Liver (tissue), 9 donors: ENCODE results near the gene AK3. TPM values are rescaled to one million over a fixed set of nuclear protein-coding genes. Genes with fewer than 3 reads are reported as not detected.

ENCODE experiments used
- DNase-seq: peaks from one replicate; pipeline ENCODE4 v3.0.0-alpha.2; 2017; ENCODE audit warnings: low spot score
- H3K27ac ChIP-seq, 2 donors: one replicate each; pipeline ENCODE4 v1.7.0; 2013; ENCODE audit warnings: inconsistent platforms in 2 of 2, low read length in 2 of 2, control low read depth in 1 of 2, low read depth in 1 of 2, mild to moderate bottlenecking in 1 of 2
- H3K27me3 ChIP-seq, 4 donors: one replicate each; pipeline versions ENCODE4 v1.6.1 to v1.7.0; 2013; ENCODE audit warnings: low read length in 3 of 4, inconsistent platforms in 1 of 4, mild to moderate bottlenecking in 1 of 4, moderate library complexity in 1 of 4; ENCODE audit not compliant: control insufficient read depth in 4 of 4, insufficient read depth in 4 of 4
- H3K36me3 ChIP-seq, 4 donors: one replicate each; pipeline versions ENCODE4 v1.6.1 to v1.7.0; 2013; ENCODE audit warnings: low read length in 3 of 4, mild to moderate bottlenecking in 3 of 4, low read depth in 1 of 4, moderate library complexity in 1 of 4; ENCODE audit not compliant: control insufficient read depth in 4 of 4, insufficient read depth in 3 of 4
- H3K4me1 ChIP-seq, 4 donors: one replicate each; pipeline versions ENCODE4 v1.6.1 to v1.7.0; 2013; ENCODE audit warnings: low read length in 3 of 4, mild to moderate bottlenecking in 3 of 4, moderate library complexity in 1 of 4; ENCODE audit not compliant: control insufficient read depth in 4 of 4, insufficient read depth in 4 of 4
- H3K4me3 ChIP-seq, 3 donors: one replicate each; pipeline versions ENCODE4 v1.6.1 to v1.7.0; 2013; ENCODE audit warnings: low read length in 3 of 3, control low read depth in 1 of 3, low read depth in 1 of 3, mild to moderate bottlenecking in 1 of 3
- H3K9ac ChIP-seq, 2 donors: one replicate each; pipeline ENCODE4 v1.7.0; 2013; ENCODE audit warnings: low read length in 2 of 2, mild to moderate bottlenecking in 2 of 2, moderate library complexity in 2 of 2, control low read depth in 1 of 2, low read depth in 1 of 2
- H3K9me3 ChIP-seq, 4 donors: one replicate each; pipeline versions ENCODE4 v1.6.1 to v1.7.0; 2013; ENCODE audit warnings: low read length in 3 of 4; ENCODE audit not compliant: control insufficient read depth in 4 of 4
- EGR1 ChIP-seq, 2 donors: IDR thresholded peaks; 2 replicates each; pipeline ENCODE4 v1.6.1; 2016 to 2018; ENCODE audit warnings: antibody characterized with exemption in 2 of 2, low read depth in 2 of 2
- FOXA1 ChIP-seq: IDR thresholded peaks from 2 replicates; pipeline ENCODE4 v1.6.1; 2016; ENCODE audit warnings: antibody characterized with exemption
- FOXA2 ChIP-seq: IDR thresholded peaks from 2 replicates; pipeline ENCODE4 v1.6.1; 2016; ENCODE audit warnings: antibody characterized with exemption
- GABPA ChIP-seq, 2 donors: IDR thresholded peaks in 1 of 2; conservative IDR thresholded peaks in 1 of 2; 2 replicates each; pipeline ENCODE4 v1.6.1; 2016; ENCODE audit warnings: antibody characterized with exemption in 2 of 2, mild to moderate bottlenecking in 1 of 2, moderate library complexity in 1 of 2
- HNF4A ChIP-seq, 2 donors: conservative IDR thresholded peaks; 2 replicates each; pipeline ENCODE4 v1.6.1; 2016; ENCODE audit warnings: antibody characterized with exemption in 2 of 2, mild to moderate bottlenecking in 2 of 2
- HNF4G ChIP-seq: IDR thresholded peaks from 2 replicates; pipeline ENCODE4 v1.6.1; 2016; ENCODE audit warnings: antibody characterized with exemption
- JUND ChIP-seq, 2 donors: IDR thresholded peaks; 2 replicates each; pipeline ENCODE4 v1.6.1; 2016; ENCODE audit warnings: antibody characterized with exemption in 2 of 2
- MAX ChIP-seq: IDR thresholded peaks from 2 replicates; pipeline ENCODE4 v1.6.1; 2016; ENCODE audit warnings: antibody characterized with exemption
- NR2F2 ChIP-seq: IDR thresholded peaks from 2 replicates; pipeline ENCODE4 v1.6.1; 2016; ENCODE audit warnings: antibody characterized with exemption
- RAD21 ChIP-seq, 2 donors: IDR thresholded peaks; 2 replicates each; pipeline ENCODE4 v1.6.1; 2016; ENCODE audit warnings: antibody characterized with exemption in 2 of 2, mild to moderate bottlenecking in 2 of 2
- RXRA ChIP-seq, 2 donors: IDR thresholded peaks; 2 replicates each; pipeline ENCODE4 v1.6.1; 2017 to 2018; ENCODE audit warnings: antibody characterized with exemption in 2 of 2, mild to moderate bottlenecking in 1 of 2
- SP1 ChIP-seq: IDR thresholded peaks from 2 replicates; pipeline ENCODE4 v1.6.1; 2018; ENCODE audit warnings: antibody characterized with exemption, mild to moderate bottlenecking
- TAF1 ChIP-seq: conservative IDR thresholded peaks from 2 replicates; pipeline ENCODE4 v1.6.1; 2016; ENCODE audit warnings: antibody characterized with exemption, mild to moderate bottlenecking
- YY1 ChIP-seq: IDR thresholded peaks from 2 replicates; pipeline ENCODE4 v1.6.1; 2016; ENCODE audit warnings: antibody characterized with exemption, mild to moderate bottlenecking
- WGBS: extraction: QIAGEN DNeasy Blood & Tissue Kit; methylation state at CpG from one replicate; pipeline ENCODE4 v1.1.7; 2013; 5-methylcytosine and 5-hydroxymethylcytosine counted together
- polyA plus RNA-seq, 2 donors: library from polyadenylated mRNA; stranded (reverse) in 1 of 2; unstranded in 1 of 2; fragments of 200-250 nt in 1 of 2; fragments of >200 nt in 1 of 2; fragmentation: Nextera tagmentation in 1 of 2; extraction: Ambion mirVana in 1 of 2; gene quantifications; one replicate each; pipeline versions ENCODE4 v1.2.1 to v1.2.3, GENCODE V29; 2013 to 2015
- total RNA-seq, 2 donors: library from RNA; depleted of rRNA; stranded (reverse); fragments of >200 nt; gene quantifications; one replicate each; pipeline ENCODE4 v1.2.3, GENCODE V29; 2014
- TF ChIP-seq, protein P1 (sequence below): fragments of 150-350 bp; IDR thresholded peaks from 2 replicates; pipeline ENCODE4 v1.5.1; 2017; ENCODE audit warnings: improper control_type of control experiment, low read depth, low read length; ENCODE audit not compliant: missing input control
- TF ChIP-seq, protein P2 (sequence below): IDR thresholded peaks from 2 replicates; pipeline ENCODE4 v1.6.1; 2016; ENCODE audit warnings: antibody characterized with exemption
- TF ChIP-seq, protein P3 (sequence below): IDR thresholded peaks from 2 replicates; pipeline ENCODE4 v1.6.1; 2016; ENCODE audit warnings: antibody characterized with exemption, mild to moderate bottlenecking
- TF ChIP-seq, protein P4 (sequence below): IDR thresholded peaks from 2 replicates; pipeline ENCODE4 v1.6.1; 2016; ENCODE audit warnings: antibody characterized with exemption
- donor health status: healthy.
- donor health status: healthy.
- donor health status: healthy.
- donor health status: healthy.
- donor health status: healthy.

The AK3 gene
- total and polyA plus RNA-seq, 4 donors = 70.6 to 181 (median 101) TPM

- no peak for TF ChIP-seq GABPA (IDR thresholded peaks at IDR 0.05 in 1 of 2, conservative IDR thresholded peaks at IDR 0.05 in 1 of 2)
- no peak for TF ChIP-seq FOXA1
- TF ChIP-seq NR2F2 = no peak
- TF ChIP-seq, protein P1, sequence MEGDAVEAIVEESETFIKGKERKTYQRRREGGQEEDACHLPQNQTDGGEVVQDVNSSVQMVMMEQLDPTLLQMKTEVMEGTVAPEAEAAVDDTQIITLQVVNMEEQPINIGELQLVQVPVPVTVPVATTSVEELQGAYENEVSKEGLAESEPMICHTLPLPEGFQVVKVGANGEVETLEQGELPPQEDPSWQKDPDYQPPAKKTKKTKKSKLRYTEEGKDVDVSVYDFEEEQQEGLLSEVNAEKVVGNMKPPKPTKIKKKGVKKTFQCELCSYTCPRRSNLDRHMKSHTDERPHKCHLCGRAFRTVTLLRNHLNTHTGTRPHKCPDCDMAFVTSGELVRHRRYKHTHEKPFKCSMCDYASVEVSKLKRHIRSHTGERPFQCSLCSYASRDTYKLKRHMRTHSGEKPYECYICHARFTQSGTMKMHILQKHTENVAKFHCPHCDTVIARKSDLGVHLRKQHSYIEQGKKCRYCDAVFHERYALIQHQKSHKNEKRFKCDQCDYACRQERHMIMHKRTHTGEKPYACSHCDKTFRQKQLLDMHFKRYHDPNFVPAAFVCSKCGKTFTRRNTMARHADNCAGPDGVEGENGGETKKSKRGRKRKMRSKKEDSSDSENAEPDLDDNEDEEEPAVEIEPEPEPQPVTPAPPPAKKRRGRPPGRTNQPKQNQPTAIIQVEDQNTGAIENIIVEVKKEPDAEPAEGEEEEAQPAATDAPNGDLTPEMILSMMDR = no peak
- TF ChIP-seq YY1 = peak; percentile 38
- no peak for TF ChIP-seq FOXA2
- TF ChIP-seq, protein P2, sequence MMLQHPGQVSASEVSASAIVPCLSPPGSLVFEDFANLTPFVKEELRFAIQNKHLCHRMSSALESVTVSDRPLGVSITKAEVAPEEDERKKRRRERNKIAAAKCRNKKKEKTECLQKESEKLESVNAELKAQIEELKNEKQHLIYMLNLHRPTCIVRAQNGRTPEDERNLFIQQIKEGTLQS = no peak
- TF ChIP-seq JUND (IDR thresholded peaks at IDR 0.05) = no peak
- TF ChIP-seq SP1 = peak; percentile 67
- TF ChIP-seq, protein P3, sequence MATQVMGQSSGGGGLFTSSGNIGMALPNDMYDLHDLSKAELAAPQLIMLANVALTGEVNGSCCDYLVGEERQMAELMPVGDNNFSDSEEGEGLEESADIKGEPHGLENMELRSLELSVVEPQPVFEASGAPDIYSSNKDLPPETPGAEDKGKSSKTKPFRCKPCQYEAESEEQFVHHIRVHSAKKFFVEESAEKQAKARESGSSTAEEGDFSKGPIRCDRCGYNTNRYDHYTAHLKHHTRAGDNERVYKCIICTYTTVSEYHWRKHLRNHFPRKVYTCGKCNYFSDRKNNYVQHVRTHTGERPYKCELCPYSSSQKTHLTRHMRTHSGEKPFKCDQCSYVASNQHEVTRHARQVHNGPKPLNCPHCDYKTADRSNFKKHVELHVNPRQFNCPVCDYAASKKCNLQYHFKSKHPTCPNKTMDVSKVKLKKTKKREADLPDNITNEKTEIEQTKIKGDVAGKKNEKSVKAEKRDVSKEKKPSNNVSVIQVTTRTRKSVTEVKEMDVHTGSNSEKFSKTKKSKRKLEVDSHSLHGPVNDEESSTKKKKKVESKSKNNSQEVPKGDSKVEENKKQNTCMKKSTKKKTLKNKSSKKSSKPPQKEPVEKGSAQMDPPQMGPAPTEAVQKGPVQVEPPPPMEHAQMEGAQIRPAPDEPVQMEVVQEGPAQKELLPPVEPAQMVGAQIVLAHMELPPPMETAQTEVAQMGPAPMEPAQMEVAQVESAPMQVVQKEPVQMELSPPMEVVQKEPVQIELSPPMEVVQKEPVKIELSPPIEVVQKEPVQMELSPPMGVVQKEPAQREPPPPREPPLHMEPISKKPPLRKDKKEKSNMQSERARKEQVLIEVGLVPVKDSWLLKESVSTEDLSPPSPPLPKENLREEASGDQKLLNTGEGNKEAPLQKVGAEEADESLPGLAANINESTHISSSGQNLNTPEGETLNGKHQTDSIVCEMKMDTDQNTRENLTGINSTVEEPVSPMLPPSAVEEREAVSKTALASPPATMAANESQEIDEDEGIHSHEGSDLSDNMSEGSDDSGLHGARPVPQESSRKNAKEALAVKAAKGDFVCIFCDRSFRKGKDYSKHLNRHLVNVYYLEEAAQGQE = peak; percentile 31
- peak; percentile 52 for TF ChIP-seq TAF1
- TF ChIP-seq RAD21 (IDR thresholded peaks at IDR 0.05) = no peak
- TF ChIP-seq HNF4G = peak; percentile 60
- TF ChIP-seq, protein P4, sequence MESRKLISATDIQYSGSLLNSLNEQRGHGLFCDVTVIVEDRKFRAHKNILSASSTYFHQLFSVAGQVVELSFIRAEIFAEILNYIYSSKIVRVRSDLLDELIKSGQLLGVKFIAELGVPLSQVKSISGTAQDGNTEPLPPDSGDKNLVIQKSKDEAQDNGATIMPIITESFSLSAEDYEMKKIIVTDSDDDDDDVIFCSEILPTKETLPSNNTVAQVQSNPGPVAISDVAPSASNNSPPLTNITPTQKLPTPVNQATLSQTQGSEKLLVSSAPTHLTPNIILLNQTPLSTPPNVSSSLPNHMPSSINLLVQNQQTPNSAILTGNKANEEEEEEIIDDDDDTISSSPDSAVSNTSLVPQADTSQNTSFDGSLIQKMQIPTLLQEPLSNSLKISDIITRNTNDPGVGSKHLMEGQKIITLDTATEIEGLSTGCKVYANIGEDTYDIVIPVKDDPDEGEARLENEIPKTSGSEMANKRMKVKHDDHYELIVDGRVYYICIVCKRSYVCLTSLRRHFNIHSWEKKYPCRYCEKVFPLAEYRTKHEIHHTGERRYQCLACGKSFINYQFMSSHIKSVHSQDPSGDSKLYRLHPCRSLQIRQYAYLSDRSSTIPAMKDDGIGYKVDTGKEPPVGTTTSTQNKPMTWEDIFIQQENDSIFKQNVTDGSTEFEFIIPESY = peak; percentile 4
- TF ChIP-seq EGR1 (IDR thresholded peaks at IDR 0.05; ENCODE audit: low read depth in 2 of 2) = no peak
- TF ChIP-seq RXRA (IDR thresholded peaks at IDR 0.05) = peak; percentile 73 to 83
- TF ChIP-seq HNF4A (conservative IDR thresholded peaks at IDR 0.05) = peak; percentile 92 to 93
- no peak for TF ChIP-seq MAX
- Histone ChIP-seq H3K4me1 (peaks cover 0 to 11% (median 4%) of the 10 kb centered on the region in 4 donors), H3K36me3 (no peaks in the 10 kb centered on the region), H3K4me3 (peak overlapping the region; percentile 50 to 94 (median 93)), H3K27me3 (no peaks in the 10 kb centered on the region), H3K9me3 (no peaks in the 10 kb centered on the region), H3K27ac (peak overlapping the region; percentile 97 to 100), H3K9ac (peak overlapping the region; percentile 80 to 96)
- DNase-seq = no peak
- WGBS = 36% methylated on average over 19 of the region's 19 CpGs
Observed at GRCh38 chr9:4738866-4739586, 2.0 kb downstream of the AK3 start.
